ENCODE data around the gene TRAPPC14. TPM values are rescaled to one million over a fixed set of nuclear protein-coding genes. Genes with fewer than 3 reads are reported as not detected.
"Not testable (repeated sequence)": the region's sequence is repeated elsewhere in the genome, so short reads cannot be mapped to it uniquely, and the experiment has no call there.

Gene TRAPPC14
- 3.9 and 6.0 TPM in 2 replicates for total RNA-seq

GRCh38 chr7:100158229-100159098 is at the start of gene TRAPPC14:
TRAPPC14 (minus strand) TSS chr7:100158723; CDS start chr7:100158499, 224 bp downstream.
- peak; percentile 65 to 68 for DNase-seq (ENCODE audit: low read depth in 2 of 2)

- no peak for DNase-seq (ENCODE audit: low read depth in 2 of 2)
Observed at GRCh38 chr7:100204454-100204853, 45.9 kb upstream of the TRAPPC14 start.

GRCh38 chr7:100200693-100201092 is 42.2 kb upstream of the TRAPPC14 start:
- no peak for DNase-seq (ENCODE audit: low read depth in 2 of 2)

- no peak for DNase-seq (ENCODE audit: low read depth in 2 of 2)
Observed at GRCh38 chr7:100198266-100198665, 39.7 kb upstream of the TRAPPC14 start.

- DNase-seq (ENCODE audit: low read depth in 2 of 2): not testable (repeated sequence)
Observed at GRCh38 chr7:100195901-100196322, 37.4 kb upstream of the TRAPPC14 start.

- DNase-seq (ENCODE audit: low read depth in 2 of 2): no peak
Observed at GRCh38 chr7:100195222-100195621, 36.7 kb upstream of the TRAPPC14 start.

GRCh38 chr7:100192969-100193368 is 34.4 kb upstream of the TRAPPC14 start:
- no peak for DNase-seq (ENCODE audit: low read depth in 2 of 2)

- not testable (repeated sequence) for DNase-seq (ENCODE audit: low read depth in 2 of 2)
Observed at GRCh38 chr7:100192281-100192862, 33.8 kb upstream of the TRAPPC14 start.

- DNase-seq (ENCODE audit: low read depth in 2 of 2): peak in 1 of 2 donors; percentile 9
Observed at GRCh38 chr7:100191775-100192174, 33.3 kb upstream of the TRAPPC14 start.

GRCh38 chr7:100190048-100190711 is 31.7 kb upstream of the TRAPPC14 start:
- peak; percentile 43 to 65 for DNase-seq (ENCODE audit: low read depth in 2 of 2)

- DNase-seq (ENCODE audit: low read depth in 2 of 2): no peak
Observed at GRCh38 chr7:100189061-100189460, 30.5 kb upstream of the TRAPPC14 start.

GRCh38 chr7:100185726-100186125 is 27.2 kb upstream of the TRAPPC14 start:
- DNase-seq (ENCODE audit: low read depth in 2 of 2): no peak

- not testable (repeated sequence) for DNase-seq (ENCODE audit: low read depth in 2 of 2)
Observed at GRCh38 chr7:100183090-100183489, 24.6 kb upstream of the TRAPPC14 start.

- not testable (repeated sequence) for DNase-seq (ENCODE audit: low read depth in 2 of 2)
Observed at GRCh38 chr7:100182616-100183015, 24.1 kb upstream of the TRAPPC14 start.

GRCh38 chr7:100180084-100180483 is 21.6 kb upstream of the TRAPPC14 start:
- not testable (repeated sequence) for DNase-seq (ENCODE audit: low read depth in 2 of 2)

- peak; percentile 97 for DNase-seq (ENCODE audit: low read depth in 2 of 2)
Observed at GRCh38 chr7:100177045-100178001, 18.8 kb upstream of the TRAPPC14 start, which contains the start of the genes GPC2 and STAG3. GPC2 (minus strand) TSS chr7:100177381; CDS start chr7:100177199, 182 bp downstream. STAG3 (plus strand) TSS chr7:100177918; CDS start chr7:100180557, 2,639 bp downstream.

GRCh38 chr7:100176096-100177044 is 17.8 kb upstream of the TRAPPC14 start:
- no peak for DNase-seq (ENCODE audit: low read depth in 2 of 2)

- no peak for DNase-seq (ENCODE audit: low read depth in 2 of 2)
Observed at GRCh38 chr7:100175296-100175935, 16.9 kb upstream of the TRAPPC14 start.

GRCh38 chr7:100174582-100174981 is 16.1 kb upstream of the TRAPPC14 start:
- no peak for DNase-seq (ENCODE audit: low read depth in 2 of 2)
